Kidney capillary endothelial cell (primary cell): ENCODE data around the gene IGFBPL1.

Experiments
- DNase-seq: peaks from one replicate; pipeline ENCODE4 v3.0.0-alpha.2; 2018; ENCODE audit warnings: low spot score

The IGFBPL1 gene

GRCh38 chr9:38432922-38433510 is 8.8 kb upstream of the IGFBPL1 start:
- DNase-seq = peak; percentile 19

- no peak for DNase-seq
These were observed 6.9 kb upstream of the IGFBPL1 start for GRCh38 chr9:38431116-38431515.

GRCh38 chr9:38428062-38428461 is 3.8 kb upstream of the IGFBPL1 start:
- DNase-seq = no peak

GRCh38 chr9:38424918-38425317 is 664 bp upstream of the IGFBPL1 start:
- no peak for DNase-seq

GRCh38 chr9:38423273-38423972 is 831 bp downstream of the IGFBPL1 start:
- DNase-seq = no peak

GRCh38 chr9:38422555-38423260 is 1.5 kb downstream of the IGFBPL1 start:
- no peak for DNase-seq

GRCh38 chr9:38421498-38422211 is 2.6 kb downstream of the IGFBPL1 start:
- no peak for DNase-seq

GRCh38 chr9:38419181-38419580 is 5.1 kb downstream of the IGFBPL1 start:
- no peak for DNase-seq

GRCh38 chr9:38418366-38418765 is 5.9 kb downstream of the IGFBPL1 start:
- no peak for DNase-seq

GRCh38 chr9:38417003-38417945 is 7.0 kb downstream of the IGFBPL1 start:
- DNase-seq = peak; percentile 28

GRCh38 chr9:38416461-38416860 is 7.8 kb downstream of the IGFBPL1 start:
- DNase-seq = no peak

GRCh38 chr9:38415856-38416255 is 8.4 kb downstream of the IGFBPL1 start:
- no peak for DNase-seq

GRCh38 chr9:38414040-38414723 is 10.1 kb downstream of the IGFBPL1 start:
- no peak for DNase-seq

- no peak for DNase-seq
These were observed 11.0 kb downstream of the IGFBPL1 start for GRCh38 chr9:38413283-38413682.

GRCh38 chr9:38412751-38413150 is 11.5 kb downstream of the IGFBPL1 start:
- no peak for DNase-seq

GRCh38 chr9:38408719-38409118 is 15.5 kb downstream of the IGFBPL1 start:
- no peak for DNase-seq

GRCh38 chr9:38406476-38407186 is 17.6 kb downstream of the IGFBPL1 start:
- DNase-seq = no peak

- no peak for DNase-seq
These were observed 18.5 kb downstream of the IGFBPL1 start for GRCh38 chr9:38405785-38406184.

GRCh38 chr9:38404314-38404713 is 19.9 kb downstream of the IGFBPL1 start:
- no peak for DNase-seq

- DNase-seq = no peak
These were observed 22.3 kb downstream of the IGFBPL1 start for GRCh38 chr9:38401994-38402393.
